GM13976 (cell line): Measurements from ENCODE around the gene HDAC5.
"Not testable (repeated sequence)": the region's sequence is repeated elsewhere in the genome, so short reads cannot be mapped to it uniquely, and the experiment has no call there.

Source experiments
- DNase-seq: peaks from one replicate; pipeline ENCODE4 v3.0.0; 2012; ENCODE audit warnings: low spot score
- CTCF ChIP-seq: IDR thresholded peaks from 2 replicates; pipeline ENCODE4 v1.5.1; 2012; ENCODE audit warnings: borderline replicate concordance, mild to moderate bottlenecking; ENCODE audit not compliant: insufficient read depth; ENCODE audit errors: extremely low read depth, missing control alignments, control extremely low read depth
- in situ Hi-C: fragments of 300-500 bp; cut with MboI; formaldehyde crosslinking; loops from one replicate; pipeline ENCODE4 v1.12.0; 2022; ENCODE audit warnings: low sequenced_read_pairs, mixed read lengths, inconsistent platforms; ENCODE audit not compliant: unreplicated experiment

Gene HDAC5

DNA sequence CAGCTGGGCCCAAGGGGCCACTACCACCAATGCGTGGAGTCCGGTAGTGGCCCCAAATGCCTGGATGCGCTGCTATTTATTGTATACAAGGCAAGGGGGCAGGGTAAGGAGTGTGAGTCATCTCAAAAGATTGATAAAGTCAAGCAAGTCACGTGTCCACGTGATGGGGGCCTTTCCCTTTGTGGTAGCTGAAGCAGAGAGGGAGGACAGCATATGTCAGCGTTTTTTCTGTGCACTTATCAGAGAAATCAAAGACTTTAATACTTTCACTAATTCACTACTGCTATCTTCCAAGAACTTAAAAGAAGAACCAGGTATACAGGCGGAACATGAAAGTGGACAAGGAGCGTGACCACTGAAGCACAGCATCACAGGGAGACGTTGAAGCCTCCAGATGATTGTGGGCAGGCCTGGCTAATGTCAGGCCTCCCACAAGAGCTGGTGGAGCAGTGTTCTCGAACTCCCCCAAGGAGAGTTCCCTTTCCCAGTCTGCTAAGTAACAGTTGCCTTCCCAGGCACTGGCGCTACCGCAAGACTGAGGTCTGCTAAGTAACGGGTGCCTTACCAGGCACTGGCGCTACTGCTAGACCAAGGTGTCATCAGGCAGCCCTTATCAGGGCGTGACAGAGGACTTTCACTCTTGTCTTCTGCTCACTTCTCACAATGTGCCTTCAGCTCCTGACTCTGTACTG lies 36.2 kb upstream of the HDAC5 start:
- in situ Hi-C loops = loop anchor here (25.0 kb wide), 1 partner anchor 222 kb away; the partner anchor contains the start of gene PPY
- DNase-seq = no peak
- no peak for TF ChIP-seq CTCF

DNA sequence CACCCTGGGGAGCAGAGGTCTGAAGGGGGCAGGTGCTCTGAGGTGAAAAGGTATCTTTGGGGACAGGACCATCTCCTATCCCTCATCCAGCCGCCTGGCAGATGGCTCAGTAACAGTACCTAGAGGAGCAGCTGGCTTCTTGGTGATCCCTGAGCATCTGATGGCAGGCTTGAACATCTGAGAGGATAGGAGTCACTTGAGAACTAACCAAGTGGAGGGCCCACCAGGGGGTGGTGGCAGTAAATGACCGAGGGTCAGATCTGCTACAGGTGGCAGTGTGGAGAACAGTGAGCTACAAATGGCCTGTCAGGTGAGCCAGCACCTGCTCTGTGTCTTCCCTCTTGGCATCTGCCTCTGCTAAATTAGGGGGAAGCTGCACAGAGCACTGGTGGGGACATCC lies 32.0 kb upstream of the HDAC5 start:
- in situ Hi-C loops = loop anchor here (25.0 kb wide), 1 partner anchor 218 kb away; the partner anchor contains the start of gene PPY
- no peak for DNase-seq

GRCh38 chr17:44152875-44153274 lies 29.4 kb upstream of the HDAC5 start:
- DNase-seq = no peak
- TF ChIP-seq CTCF = no peak
- in situ Hi-C loops = loop anchor here (25.0 kb wide), 1 partner anchor 216 kb away; the partner anchor contains the start of gene PPY

More for the DNA sequence above, 32.0 kb upstream of the HDAC5 start:
- TF ChIP-seq CTCF = no peak

GRCh38 chr17:44149750-44150329 lies 26.4 kb upstream of the HDAC5 start:
- in situ Hi-C loops = loop anchor here (25.0 kb wide), 1 partner anchor 213 kb away; the partner anchor contains the start of gene PPY
- TF ChIP-seq CTCF = no peak
- DNase-seq = no peak

- DNase-seq, in situ Hi-C loops: not testable (repeated sequence)
These were observed 25.6 kb upstream of the HDAC5 start for GRCh38 chr17:44149066-44149465.

DNA sequence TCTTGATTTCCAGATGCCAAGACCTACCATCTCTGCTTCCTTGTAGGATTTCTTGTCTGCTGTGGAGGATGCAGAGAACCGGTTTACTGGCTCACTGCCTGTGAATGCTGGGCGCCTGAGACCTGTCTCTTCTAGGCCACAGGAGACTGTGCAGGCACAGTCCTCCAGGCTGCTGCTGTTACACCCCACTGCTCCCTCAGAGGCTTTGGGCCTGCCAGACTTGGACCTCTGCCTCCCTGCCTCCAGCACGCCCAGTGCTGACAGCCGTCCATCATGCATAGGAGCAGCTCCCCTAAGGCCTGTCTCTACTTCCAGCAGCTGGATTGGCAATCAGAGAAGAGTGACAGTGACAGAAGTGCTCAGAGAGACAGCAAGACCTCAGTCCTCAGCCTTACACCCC lies 24.4 kb upstream of the HDAC5 start:
- in situ Hi-C loops = no loop called here
- TF ChIP-seq CTCF = no peak
- DNase-seq = no peak
